Left kidney (tissue), 2 donors: ENCODE measurements around the gene PSMD10. TPM values are rescaled to one million over a fixed set of nuclear protein-coding genes. Genes with fewer than 3 reads are reported as not detected.

Source experiments
- DNase-seq: peaks from one replicate; pipeline ENCODE4 v3.0.0-alpha.2; 2013
- polyA plus RNA-seq: library from polyadenylated mRNA; unstranded; fragments of 120-200 nt; gene quantifications from one replicate; pipeline ENCODE4 v1.2.1, GENCODE V29; 2013; ENCODE audit not compliant: insufficient read length

The PSMD10 gene
- polyA plus RNA-seq, 1 donor: 78.7 TPM

DNA sequence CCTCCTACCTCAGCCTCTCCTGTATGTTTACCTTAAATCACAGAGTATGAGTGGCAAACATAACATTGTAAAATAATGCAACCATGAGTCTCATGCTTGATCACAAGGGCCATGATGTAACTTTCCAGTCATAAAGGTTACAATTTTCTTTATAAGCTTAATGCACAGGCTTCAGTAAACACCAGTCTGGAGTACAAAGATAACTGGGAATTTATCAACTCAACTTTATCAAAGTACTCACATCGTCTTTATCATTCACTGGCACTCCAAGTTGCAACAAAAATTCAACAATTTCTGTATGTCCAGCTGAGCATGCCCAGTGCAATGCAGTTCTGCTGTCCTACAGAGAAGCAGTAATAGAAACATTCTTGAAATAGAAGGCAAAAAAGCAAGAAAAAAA lies 2.8 kb downstream of the PSMD10 start:
- no peak for DNase-seq

DNA sequence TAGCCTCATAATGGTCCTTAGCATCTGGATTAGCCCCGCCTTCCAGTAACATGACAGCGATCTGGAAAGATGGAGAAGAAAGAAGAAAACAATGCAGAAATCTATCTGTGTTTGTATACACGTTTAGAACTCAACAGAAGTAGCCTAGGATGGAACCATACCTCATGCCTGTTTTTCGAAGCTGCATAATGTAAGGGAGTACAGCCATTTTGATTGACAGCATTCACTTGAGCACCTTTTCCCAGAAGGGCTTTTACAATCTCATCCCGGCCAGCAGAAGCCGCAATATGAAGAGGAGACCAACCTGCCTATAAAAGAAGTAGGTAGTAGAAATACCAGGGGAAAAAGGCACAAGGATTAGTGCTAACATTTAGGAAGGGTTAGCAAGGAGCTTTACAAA lies 3.5 kb downstream of the PSMD10 start:
- no peak for DNase-seq

GRCh38 chrX:108081110-108081509 lies 10.2 kb downstream of the PSMD10 start:
- no peak for DNase-seq

- DNase-seq: no peak
Observed at GRCh38 chrX:108072746-108073145, 18.6 kb downstream of the PSMD10 start.

- DNase-seq: no peak
Observed at GRCh38 chrX:108071578-108071977, 19.8 kb downstream of the PSMD10 start.

- DNase-seq: no peak
Observed at GRCh38 chrX:108070891-108071290, 20.5 kb downstream of the PSMD10 start.

GRCh38 chrX:108068121-108068520 lies 23.2 kb downstream of the PSMD10 start:
- DNase-seq: no peak

GRCh38 chrX:108064613-108065012 lies 26.7 kb downstream of the PSMD10 start:
- no peak for DNase-seq

DNA sequence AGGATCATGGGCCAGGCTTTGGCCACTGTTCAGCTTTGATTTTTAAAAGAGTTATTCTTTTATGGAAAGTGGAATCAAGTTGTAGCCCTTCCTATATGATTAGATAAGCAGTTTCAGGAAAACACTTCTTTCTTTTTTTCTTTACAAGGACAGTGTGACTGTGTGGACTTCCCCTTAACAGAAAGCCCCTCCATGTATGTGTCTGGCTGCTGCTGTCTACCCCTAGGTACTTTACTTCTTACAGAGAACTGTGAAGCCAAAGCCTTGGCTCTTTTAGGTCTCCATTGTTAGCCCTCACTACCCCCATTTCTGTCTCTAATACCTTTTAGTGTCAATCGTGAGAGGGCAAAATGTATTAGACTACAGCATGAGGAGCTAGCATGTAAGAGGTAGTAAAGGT lies 27.3 kb downstream of the PSMD10 start:
- no peak for DNase-seq

DNA sequence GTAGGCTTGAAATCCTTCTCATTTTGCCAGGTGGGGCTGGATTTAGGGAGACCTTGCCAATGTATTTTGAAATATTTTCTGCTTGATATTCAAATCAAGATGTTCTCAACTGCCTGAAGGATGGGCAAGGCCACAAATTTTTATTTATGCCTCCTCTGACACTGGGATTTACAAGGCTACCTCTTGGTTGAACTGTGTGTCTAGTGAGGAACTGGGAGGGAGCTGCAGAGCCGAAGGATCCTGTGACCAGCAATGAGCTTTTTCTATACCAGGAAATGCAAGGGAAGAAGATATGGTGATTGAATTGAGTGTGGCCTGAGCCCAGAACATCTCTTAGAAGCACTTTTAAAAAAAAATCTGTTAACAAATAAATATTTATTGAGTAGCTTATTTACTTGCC lies 31.5 kb downstream of the PSMD10 start:
- no peak for DNase-seq

GRCh38 chrX:108055546-108055945 lies 35.8 kb downstream of the PSMD10 start:
- no peak for DNase-seq

DNA sequence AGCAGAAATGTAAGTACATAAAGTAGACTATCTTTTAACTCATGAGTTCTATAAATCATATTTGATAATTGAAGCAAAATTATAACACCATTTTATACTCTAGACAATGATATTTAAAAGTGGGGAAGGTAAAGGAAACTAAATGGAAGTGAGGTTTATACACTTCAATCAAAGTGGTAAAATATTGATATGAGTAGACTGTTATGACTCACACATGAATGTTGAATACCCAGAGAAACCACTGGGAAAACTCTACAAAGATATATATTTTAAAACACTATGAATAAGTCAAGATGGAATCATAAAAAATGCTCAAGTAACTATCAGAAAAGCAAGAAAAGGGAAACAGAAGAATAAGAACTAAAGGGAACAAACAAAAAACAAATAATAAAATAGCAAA lies 38.1 kb downstream of the PSMD10 start:
- no peak for DNase-seq

GRCh38 chrX:108049649-108050048 lies 41.7 kb downstream of the PSMD10 start:
- no peak for DNase-seq

DNA sequence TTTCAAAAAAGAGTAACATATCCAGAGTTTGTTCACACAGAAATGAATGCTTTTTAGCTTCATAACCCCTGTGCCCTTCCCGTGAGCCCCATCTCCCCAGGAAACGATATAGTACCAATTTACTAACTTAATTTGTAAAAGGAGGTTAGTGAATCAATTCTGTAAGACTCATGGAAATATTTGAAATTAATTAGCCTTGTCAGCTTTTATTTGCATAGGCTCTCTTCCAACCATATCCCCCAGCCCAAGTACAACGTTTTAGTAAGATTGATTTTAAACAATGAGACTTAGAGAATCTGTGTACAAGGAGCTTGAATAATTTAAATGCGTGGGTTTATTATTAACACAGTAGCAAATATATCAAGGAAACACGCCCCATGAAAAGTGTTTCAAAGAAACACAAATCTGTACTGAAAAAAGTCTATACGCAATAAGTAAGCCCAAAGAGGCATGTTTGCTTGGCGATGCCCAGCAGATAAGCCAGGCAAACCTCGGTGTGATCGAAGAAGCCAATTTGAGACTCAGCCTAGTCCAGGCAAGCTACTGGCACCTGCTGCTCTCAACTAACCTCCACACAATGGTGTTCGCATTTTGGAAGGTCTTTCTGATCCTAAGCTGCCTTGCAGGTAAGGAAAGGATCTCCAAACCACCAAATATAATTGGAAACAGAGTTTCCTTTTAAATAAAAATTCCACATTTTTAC lies 46.6 kb downstream of the PSMD10 start, which contains the start of gene VSIG1:
Gene VSIG1, plus strand, starts transcription at position 512 of the 703 bp plus-strand sequence. Its CDS starts 66 bp downstream, at position 578.
- no peak for DNase-seq

DNA sequence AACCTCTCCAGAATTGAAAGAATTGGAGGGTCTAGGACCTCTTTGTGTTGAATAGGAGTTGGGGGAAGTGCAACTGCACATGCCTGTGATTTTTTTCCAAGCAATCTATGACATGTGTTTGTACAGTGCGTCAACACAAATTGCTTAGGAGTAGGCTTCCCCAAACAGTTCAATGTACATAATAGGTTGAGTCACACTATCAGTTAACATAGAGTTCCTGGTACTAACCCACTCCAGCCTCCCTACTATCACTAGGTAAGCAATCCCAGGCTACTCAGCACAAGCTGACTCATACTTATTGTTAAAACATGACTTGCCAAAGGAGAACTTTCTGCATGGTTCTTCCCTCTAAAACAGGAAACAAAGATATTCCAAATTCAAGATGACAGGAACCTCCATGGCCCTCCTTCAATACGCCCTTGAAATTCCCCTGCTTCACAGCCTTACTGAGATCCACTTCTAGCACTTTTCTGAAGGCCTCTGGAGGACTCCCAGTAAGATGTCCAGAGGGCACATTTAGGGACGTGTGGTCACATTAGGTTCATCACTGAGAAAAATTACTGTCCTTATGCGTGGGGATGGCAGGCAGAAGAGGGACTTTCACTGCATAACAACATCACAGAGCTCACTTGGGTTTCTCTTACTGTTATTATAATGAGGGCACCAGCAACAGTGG lies 54.9 kb downstream of the PSMD10 start:
- DNase-seq: no peak

DNA sequence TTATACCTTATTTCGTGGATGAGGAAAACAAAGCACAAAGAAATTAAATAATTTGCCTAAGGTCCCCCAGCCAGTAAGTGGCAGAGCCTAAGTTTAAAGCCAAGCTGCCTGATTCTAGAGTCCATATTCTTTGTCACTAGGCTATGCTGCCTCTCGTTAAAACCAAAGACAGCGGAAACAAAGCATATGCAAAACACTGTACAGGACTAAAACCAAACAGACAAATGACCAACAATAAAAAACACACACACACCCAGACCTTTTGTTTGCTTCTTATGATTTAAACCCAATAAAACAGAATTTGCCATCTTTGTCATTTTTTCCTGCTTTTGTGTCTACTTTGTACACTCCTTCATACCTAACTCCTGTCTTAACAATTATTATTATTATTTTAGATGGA lies 56.6 kb downstream of the PSMD10 start:
- no peak for DNase-seq

Other genes with a start within 250 kb of the PSMD10 start
- not detected for gene TEX13B, start 109.2 kb downstream of the PSMD10 start, polyA plus RNA-seq
- gene VSIG1, start 46.5 kb downstream of the PSMD10 start, polyA plus RNA-seq: 1.1 TPM
- gene ATG4A, start 236 bp upstream of the PSMD10 start, polyA plus RNA-seq: 15.1 TPM